ENCODE data around the gene PGF.

Gene PGF

DNA sequence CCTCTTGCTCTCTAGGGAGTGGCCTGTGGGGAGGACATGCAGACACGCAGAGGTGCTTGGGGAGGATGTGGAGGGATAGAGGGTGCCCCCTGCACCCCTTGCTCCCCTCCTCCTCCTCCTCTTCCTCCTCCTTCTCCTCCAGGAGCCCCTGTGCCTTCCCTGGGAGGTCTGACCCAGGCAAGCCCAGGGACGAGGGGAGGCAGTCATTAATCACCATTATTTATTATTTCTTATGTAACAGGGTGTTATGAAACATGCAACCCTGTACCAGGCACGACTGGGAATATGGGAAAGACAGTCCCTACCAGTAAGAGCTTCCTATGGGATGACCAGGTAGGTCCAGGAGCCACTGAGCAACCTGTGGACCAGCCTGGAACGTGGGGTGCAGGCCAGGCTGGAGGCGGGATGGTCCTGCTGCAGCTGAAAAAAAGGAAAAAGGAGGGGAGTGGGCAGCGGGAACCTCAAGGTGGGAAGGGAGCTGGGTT is 22.5 kb upstream of the PGF start:
- DNase-seq: no peak

DNA sequence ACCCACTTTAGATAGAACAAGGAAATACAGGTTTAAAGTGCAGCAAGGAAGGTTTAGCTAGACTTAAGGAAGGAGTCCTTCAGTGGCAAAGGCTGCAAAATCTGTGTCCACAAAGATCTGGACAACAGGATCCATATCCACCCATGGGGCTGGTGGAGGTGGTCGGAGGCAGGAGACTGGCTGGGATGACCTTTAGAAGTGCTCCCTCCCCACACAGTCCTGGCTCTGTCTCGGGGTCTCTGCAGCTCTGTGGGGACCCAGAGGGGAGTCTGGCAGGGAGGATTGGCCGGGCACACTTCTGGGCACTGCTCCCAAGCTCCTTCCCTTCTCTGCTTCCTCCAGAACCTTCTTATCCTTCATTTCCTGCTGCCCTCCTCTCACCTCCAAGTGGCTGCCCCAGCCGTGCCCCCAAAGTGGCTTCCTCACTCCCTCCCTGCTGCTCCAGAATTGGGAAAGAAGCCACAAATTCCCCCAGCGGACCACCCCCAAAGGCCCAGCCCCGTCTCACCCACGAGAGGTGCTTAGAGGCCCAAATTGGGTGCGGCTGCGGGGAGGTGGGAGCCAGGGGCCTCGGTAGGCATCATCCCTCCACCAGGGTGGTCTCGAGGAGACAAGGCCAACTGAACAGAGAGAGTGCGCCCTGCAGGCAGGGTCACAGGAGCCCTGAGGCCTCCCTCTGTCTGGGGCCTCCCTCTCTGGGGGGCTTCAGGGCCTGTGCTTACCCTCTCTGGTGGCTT is 21.9 kb upstream of the PGF start:
- no peak for DNase-seq

DNA sequence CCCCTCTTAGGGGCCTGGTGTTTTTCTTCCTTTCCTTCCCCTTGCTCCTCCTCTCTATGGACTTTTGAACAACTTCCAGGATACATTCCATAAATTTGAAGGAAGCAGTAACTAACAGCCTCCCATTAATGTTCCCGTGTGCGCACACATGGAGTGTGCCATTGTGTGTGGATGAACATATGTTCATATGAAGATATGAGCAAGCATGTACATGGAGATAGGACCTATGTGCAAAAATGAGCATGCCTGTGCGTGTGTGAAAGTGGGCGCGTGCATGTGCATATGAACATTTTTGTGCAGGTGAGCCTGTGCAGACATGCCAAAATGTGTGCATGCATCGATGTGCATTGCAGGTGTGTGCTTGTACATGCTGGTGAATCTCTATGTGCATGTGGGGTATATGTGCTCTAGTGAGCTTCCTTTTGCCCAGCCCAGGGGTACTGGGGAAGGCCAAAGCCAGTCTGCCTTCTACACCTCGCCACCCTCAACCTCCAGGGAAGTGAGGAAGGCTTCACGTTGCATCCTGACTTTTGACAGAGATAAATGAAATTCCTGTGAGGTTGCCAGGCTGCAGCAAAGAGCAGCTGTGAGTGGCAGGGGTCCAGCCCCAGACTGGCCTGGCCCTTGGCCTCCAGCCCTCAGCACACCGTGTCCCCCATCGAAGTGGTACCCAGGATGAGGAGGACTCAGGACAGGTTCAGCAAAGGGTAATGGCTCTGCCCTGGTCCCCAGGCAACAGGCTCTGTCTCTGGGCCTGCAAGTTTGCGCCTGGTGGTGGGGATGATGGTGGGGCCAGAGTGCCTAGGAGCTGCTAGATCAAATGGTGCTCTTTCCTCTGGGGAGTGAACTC is 21.1 kb upstream of the PGF start:
- no peak for DNase-seq

DNA sequence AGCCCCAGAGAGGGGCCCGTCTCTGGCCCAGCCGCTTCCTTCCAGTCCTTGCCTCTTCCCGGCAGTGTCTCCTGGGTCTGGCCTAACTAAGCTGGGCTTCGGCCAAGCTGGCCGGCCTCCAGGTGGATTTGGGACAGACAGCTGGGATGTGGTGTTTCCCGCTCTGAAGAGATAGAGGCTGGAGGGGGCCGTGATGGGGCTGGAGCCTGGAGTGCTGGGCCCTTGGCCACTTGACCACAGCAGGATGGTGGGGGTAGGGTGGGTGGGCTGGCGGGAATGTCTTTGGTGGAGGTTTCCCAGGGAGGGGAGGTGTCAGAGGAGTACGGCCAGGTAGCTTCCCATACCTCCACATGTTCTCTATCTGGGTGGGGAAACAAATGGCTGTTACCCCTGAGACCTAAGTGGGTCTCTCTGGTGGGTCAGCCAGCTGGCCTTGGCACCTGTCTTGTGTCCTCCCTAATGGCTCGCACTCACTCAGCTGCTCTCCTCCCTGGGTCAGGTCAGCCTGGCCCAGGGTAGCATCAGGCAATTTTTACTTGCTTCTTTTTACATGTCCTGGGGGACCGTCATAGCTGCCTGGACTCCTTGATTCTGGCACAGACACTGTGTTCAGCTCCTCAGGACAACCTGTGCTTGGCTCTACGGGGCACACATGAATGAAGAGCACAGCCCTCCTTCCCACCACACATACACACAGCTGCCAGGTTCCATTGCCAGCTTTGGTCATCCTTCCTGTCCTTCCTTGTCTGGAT is 19.8 kb upstream of the PGF start:
- DNase-seq: no peak

DNA sequence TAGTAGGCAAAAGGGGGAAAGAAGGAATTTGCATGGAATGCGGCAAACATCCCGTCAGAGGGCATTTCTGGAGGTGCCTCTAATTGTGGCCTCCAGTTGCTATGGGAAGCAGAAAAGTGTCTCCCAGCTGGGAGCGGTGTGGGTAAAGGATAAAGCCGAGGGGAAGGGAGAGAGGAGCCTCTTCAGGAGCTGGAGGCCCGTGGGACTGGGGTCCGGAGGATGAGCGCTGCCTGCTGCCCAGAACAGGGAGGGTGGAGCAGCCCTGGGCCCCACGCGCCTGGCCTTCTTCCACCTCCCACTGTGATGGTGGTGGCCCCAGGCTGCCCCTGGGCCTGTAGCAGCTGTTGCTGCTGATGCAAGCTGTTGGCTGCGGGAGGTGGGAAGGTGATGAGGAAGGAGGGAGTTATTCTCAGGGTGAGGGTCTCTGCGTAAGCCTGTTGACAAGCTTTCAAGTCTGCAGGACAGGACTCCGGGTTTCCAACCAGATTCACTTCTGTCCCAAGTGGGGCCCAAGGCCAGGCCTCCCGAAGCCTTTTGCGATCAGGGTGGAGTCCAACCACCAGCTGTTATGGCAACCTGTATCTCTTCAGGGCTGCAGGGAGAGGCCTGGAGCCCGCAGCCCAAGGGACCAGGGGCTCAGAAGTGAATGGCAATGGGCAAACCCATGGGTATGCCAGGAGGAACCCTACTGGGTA is 19.1 kb upstream of the PGF start:
- no peak for DNase-seq

DNA sequence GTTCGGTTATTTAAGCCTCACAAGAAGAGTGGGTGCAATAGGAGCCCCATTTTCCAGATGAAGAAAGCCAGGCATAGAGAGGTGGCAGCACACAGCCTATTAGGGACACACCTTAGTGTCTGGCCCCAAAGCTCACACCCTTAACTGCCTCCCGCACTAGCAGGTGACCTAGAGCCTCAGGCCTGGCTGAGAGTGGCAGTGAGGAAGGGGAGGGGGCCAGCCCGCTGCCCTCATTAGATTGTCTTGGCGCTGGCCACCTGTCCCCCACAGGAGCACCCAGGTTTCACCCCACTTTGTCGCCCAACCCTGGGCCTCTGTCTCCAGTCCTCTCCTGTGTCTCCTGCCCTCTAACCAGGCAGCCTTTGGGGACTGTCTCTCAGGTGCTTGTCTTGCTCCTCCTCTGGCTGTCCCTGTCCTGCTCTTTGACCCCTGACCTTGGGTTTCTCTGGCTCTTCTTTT is 18.5 kb upstream of the PGF start:
- DNase-seq: no peak

DNA sequence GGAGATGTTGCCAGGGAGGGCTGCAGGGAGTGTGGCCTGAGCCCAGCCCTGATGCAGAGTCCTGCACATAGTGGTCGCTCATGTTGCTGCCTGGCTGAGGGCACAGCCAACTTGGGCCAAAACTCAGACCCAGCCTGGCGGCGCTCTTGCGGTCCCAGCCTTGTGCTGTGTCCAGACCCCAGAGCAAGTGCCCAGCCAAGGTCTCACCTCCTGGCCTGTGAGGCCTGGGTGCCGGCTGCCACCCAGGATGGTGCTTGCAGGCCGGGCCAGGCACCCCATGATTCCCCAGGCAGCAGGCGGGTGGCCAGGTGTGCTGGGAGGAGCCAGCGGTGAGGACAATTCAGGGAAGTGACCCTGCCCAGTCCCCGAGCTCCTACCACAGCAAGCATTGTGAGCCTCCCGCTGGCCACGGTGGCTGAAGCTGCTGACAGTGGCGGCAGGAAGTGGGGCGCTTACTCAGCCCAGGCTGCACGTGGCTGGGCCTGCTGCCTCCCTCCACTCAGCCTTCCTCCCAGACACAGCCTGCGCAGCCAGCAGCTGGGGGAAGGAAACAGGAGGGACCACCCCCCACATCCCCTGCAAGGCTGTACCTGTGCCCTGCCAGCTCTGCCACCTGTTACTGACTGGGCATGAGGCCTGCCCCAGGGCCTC is 17.7 kb upstream of the PGF start:
- no peak for DNase-seq

DNA sequence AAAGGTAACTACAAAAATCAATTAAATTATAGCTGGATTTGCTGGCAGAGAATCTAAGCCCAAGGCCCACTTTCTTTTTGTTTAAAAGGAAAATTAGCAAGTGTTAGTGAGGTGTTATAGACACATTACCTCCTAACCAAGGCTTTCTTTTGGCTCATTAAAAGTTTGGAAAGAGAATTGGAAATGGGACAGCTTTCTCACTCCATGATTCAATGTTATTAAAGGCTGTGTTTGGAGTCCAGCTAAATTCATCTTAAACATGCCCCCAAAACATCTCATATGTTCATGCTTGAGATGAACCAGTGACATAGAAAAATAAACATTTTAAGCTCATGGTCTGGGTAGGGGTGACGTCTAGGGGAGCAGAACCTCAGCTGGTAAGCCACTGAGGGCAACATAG is 13.4 kb upstream of the PGF start:
- DNase-seq: no peak

DNA sequence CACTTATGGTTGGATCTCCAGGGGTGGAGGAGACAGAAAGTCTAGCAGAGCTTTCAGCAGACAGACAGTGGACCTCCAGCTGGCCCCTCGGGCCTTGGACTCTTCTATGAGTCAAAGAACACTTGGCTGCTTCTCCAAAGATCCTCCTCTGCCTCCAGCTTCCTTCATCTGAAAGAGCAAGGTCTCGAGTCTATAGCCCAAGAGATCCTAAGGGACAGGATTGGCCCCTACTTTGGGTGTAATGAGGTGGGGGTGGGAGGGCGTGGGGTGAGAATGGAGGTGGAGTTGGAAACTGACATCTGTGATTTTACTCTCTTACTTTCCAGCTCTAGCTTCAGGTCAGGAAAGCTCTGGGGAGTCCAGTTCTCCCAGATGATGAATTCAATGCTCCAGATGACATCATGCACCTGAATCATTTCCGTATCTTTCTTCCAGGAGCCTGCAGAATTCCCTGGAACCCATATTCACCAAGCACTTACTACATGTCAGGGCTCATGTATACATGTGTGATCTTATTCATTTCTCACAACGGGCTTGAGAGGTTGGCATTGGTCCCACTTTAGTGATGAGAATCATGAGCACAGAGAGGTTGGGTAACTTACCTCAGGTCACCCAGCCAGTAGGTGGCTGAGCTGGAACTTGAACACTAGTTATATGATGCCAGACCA is 10.2 kb upstream of the PGF start:
- no peak for DNase-seq

DNA sequence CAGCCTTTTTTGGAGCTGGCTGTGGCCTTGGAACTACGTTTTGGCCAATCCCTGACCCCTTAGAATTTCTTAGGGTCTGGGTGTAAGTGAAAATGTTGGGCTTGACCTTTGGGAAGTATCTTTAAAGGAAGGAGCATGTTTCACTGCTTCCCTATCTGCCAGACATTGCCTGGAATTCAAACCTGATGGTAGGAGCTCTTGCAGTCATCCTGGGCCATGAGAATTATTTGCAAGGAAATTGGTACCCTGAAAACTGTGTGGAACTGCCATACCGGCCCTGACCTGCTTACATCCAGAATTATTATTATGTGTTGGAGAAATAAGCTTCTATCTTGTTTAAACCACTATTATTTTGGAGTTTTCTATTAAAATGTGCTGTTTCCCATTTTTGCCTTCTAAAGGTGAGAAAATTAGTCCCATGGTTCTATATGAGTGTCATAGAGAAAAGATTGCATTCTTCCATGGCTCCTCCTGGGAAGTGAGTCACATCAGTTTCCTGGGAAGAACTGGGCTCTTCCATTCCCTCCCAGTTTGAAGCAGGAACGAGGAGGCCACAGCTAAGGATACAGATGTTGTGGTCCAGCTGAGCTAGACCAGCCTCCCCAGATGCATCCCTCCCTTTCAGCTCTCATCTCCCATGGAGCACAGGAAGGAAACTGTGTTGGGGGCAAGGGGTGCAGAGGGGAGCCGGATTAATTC is 9.5 kb upstream of the PGF start:
- no peak for DNase-seq

DNA sequence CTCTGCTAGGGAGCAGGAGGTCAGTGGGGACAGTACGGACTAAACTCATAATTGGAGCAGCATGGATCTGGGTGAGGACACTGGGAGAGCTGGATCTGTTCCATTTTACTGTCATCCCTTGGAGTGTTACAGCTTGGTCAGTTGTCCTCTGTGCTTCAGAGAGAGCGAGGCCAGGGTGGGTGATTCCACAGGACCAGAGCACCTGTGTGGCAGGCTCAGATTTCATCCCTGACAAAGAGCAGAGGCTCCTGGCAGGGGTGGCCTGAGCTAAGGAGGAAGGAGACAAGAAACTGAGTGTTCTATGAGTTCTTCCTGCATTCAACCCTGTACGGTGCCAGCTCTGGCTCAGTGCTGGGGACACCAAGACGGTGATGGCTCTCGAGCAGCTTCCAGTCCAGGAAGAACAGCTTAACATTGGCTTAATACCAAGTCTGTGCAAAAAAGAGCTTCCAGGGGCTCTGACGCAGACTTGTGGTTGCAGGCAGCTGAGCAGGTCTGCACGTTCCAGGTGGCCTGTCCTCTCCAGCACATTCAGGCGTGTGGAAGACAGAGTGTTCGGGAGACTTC is 8.4 kb upstream of the PGF start:
- no peak for DNase-seq

DNA sequence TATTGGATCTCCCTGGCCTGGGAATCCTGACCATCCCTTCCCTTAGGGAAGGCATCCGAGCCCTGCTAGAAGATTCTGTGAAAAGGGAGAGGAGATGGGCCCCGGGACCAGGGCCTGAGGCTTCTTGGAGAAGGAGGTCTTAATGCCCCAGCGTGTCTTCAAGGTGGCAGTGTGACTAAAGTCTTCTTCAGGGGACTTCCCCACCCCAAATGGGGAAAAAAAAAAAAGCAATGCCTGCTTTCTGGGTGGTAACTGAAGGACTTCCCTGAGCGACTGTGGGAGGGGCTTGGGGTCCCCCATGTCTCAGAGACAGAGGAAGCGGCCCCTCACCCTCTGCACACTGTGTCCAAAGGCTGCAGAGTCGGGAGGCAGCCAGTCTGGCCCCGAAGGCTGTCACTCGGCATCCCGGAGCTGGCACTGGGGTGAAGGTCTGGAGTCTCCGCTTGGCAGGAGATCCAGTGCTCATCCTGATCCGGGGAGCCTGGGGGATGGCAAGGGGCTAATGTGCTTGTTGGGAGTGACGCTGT is 7.8 kb upstream of the PGF start:
- no peak for DNase-seq

DNA sequence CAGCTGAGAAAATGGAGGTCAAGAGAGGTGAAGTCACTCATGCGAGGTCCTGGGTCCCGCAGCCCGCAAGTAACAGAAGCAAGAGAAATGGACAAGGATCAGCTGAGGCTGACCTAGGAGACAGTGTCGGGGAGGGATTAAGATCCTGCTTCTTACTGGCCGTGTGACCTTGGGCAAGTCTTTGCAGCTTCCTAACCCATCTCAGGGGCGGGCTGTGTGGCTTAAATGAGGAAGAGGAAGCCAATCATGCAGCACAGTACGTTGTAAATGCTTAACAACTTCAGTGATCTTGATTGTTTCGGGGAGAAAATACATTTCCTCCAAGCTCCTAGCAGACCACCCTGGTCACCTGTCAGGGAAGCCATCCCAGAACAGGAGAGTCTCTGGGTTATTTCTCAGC is 7.1 kb upstream of the PGF start:
- DNase-seq: no peak

DNA sequence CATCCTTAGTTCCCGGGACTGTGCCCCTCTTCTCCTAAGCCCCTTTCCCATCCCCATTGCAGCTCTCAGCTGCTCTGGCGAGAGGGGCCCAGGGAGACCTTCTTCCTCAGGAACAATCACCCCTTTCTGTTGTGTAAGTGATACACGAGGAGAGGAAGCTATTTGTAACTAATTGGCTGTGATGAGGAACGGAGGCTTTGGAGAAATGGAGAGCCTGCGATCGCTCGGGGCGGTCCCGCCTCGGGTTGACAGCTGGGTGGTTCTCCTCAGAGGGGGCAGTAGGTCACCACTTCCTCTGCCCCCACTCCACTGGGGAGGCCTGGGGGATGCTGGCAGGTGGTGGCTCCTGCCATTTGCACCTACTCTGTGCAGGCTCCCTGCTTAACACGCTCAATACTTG is 6.6 kb upstream of the PGF start:
- DNase-seq: no peak

DNA sequence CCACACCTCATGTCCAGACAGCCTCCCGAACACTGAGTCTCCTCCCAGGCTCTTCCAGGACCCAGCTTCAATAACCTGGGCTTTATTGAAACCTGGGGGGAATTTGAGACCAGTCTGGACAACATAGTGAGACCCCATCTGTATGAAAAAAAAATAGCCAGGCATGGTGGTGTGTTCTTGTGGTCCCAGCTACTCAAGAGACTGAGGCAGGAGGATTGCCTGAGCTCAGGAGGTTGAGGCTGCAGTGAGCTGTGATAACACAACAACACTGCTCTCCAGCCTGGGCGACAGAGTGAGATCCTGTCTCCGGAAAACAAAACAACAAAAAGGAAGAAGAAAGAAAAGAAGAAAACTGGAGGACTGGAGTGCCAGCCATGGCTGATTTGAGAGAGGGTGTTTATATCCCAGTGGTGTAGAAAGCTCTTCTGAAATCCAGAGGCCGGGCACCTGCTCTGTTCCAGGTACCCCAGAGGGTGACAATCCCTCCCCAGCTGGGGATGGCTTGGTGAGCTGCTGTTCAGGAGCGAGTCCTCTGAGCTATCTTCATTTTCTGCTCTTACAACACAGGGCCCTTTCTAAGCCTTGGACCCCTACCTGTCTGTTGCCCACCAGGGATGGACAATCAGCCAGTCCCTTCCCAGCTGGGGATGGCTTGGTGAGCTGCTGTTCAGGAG is 6.0 kb upstream of the PGF start:
- DNase-seq: no peak

DNA sequence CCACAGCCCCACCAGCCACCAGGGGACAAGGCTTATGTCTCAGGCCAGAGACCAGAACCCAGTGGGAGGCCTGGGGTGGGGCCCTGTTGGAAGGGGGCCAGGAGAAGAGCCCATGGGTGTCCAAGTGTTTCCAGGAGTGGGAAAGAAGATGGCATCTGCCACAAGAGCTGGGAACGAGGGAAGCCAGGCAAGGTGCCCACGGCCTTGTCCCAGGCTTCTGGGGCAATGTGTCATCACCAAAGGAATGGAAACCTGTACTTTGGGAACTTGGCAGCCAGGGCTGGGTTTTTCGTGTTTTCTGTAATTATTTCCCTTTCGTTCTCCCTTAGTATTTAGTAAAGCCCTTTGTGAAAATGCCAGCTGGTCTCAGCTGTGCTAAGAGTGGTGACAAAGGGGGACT is 5.3 kb upstream of the PGF start:
- no peak for DNase-seq

DNA sequence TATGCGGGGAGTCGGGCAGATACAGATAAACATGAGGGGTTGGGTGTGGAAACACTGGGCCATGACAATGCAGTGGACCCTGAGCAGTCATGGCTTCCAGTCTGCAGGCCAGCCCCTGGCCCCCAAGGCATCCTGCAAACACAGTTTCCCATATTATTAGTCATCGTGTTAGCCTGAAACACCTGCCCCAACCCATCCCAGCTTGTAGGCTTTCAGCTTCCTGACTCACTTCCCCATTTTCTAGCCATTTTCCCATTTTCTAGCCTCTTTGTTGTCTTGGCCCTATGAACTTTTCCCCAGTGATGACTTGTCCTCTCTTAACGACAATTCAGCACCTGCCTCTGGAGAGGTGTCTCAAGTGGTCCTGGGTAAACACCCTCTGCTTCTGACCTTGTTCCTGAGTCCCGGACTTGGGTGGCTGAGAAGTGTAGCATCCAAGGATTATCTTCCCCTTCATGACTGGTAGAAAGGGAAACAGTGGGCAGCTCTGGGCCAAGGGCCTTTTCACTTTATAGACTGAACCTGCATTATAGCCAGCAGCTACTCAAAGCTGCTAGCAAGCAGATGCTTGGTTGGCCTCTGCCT is 4.3 kb upstream of the PGF start:
- DNase-seq: no peak

DNA sequence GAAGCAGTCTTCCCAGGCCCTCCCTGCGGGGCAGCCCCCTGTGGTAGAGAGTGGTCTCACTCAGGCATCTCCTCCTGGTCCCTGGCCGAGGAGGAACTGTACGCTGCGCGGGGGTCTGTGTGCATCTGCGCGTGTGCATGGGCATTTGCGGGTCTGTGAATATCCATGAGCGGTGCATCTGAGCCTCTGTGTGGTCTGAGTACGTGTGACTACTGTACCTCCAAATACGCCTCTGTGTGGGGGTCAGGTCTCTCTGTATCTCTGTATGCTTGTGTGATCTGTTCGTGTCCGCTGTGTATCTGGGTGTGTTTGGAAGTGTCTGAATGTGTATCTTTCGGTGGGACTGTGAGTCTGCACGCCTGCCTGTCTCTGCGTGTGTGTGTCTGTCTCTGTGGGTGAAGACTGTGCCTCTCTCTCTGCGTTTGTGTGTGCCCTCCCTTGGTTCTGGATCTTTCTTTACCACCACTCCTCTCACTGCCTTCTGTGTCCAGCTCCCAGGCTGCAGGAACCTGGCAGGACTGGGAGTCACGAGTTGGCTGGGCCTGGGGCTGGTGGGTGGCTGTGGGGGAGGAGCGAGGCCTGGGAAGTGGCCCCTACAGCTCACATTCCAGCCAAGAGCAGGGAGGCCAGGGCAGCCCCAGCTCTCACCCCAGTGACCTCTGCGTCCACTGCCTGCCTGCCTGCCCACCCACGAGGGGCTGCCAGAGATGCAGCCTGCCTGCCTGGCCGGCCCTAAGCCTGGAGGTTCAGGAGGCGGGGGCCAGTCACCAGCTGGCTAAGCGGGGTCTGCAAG is 1.1 kb upstream of the PGF start:
- DNase-seq: no peak

DNA sequence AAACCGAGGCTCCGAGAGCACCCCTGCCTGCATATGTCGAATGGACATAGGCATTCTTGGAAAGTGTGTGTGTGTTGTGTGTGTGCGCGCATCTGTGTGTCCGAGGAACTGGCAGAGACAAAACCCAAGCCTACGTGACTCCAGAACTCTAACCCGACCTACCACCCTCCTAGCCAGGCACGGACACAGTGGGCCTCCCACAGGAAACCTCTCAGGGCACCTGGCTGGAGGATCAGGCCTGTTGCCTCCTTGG is 556 bp upstream of the PGF start:
- no peak for DNase-seq
